ENCODE measurements around the gene PKHD1.

The PKHD1 gene

DNA sequence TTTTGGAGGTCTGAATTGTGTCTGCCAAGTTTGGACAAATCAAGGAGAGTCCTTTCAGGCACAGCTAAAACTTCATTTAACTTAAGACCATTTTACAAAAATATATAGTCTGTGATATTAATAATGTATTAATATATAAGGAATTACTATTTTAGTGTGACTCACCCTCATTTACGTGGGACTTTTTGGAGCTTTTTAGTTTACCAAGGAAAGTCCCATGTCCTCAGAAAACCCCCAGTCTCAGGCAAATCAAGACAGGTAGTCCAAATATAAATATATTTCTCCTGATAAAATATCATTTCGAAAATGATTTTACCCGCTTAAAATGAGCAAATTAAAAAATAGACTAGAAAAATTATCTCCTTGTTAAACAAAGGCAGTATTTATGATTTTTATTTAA lies 479.0 kb downstream of the PKHD1 start:
- no peak overlapping the region for H3K27ac ChIP-seq (replicated peaks)
- no peak for DNase-seq (ENCODE audit: low read depth in 1 of 2, low spot score in 1 of 2)
- TF ChIP-seq, protein P1, sequence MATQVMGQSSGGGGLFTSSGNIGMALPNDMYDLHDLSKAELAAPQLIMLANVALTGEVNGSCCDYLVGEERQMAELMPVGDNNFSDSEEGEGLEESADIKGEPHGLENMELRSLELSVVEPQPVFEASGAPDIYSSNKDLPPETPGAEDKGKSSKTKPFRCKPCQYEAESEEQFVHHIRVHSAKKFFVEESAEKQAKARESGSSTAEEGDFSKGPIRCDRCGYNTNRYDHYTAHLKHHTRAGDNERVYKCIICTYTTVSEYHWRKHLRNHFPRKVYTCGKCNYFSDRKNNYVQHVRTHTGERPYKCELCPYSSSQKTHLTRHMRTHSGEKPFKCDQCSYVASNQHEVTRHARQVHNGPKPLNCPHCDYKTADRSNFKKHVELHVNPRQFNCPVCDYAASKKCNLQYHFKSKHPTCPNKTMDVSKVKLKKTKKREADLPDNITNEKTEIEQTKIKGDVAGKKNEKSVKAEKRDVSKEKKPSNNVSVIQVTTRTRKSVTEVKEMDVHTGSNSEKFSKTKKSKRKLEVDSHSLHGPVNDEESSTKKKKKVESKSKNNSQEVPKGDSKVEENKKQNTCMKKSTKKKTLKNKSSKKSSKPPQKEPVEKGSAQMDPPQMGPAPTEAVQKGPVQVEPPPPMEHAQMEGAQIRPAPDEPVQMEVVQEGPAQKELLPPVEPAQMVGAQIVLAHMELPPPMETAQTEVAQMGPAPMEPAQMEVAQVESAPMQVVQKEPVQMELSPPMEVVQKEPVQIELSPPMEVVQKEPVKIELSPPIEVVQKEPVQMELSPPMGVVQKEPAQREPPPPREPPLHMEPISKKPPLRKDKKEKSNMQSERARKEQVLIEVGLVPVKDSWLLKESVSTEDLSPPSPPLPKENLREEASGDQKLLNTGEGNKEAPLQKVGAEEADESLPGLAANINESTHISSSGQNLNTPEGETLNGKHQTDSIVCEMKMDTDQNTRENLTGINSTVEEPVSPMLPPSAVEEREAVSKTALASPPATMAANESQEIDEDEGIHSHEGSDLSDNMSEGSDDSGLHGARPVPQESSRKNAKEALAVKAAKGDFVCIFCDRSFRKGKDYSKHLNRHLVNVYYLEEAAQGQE (IDR thresholded peaks at IDR 0.05; ENCODE audit: insufficient replicate concordance, low read depth), result no peak
- TF ChIP-seq SPI1 (IDR thresholded peaks at IDR 0.05; ENCODE audit: borderline replicate concordance, low read depth), result no peak
- TF ChIP-seq, protein P2, sequence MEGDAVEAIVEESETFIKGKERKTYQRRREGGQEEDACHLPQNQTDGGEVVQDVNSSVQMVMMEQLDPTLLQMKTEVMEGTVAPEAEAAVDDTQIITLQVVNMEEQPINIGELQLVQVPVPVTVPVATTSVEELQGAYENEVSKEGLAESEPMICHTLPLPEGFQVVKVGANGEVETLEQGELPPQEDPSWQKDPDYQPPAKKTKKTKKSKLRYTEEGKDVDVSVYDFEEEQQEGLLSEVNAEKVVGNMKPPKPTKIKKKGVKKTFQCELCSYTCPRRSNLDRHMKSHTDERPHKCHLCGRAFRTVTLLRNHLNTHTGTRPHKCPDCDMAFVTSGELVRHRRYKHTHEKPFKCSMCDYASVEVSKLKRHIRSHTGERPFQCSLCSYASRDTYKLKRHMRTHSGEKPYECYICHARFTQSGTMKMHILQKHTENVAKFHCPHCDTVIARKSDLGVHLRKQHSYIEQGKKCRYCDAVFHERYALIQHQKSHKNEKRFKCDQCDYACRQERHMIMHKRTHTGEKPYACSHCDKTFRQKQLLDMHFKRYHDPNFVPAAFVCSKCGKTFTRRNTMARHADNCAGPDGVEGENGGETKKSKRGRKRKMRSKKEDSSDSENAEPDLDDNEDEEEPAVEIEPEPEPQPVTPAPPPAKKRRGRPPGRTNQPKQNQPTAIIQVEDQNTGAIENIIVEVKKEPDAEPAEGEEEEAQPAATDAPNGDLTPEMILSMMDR (IDR thresholded peaks at IDR 0.05; ENCODE audit: insufficient read depth, low read length), result no peak
- no peak for TF ChIP-seq GABPA (IDR thresholded peaks at IDR 0.05; ENCODE audit: low read depth)
- no peak for TF ChIP-seq POLR2AphosphoS5 (IDR thresholded peaks at IDR 0.05; ENCODE audit: low read depth)
- no peak overlapping the region for H3K4me3 ChIP-seq (replicated peaks; ENCODE audit: insufficient read depth, low read length)
- no peaks in the 10 kb centered on the region for H3K27me3 ChIP-seq (ENCODE audit: insufficient read depth, poor library complexity, severe bottlenecking)

DNA sequence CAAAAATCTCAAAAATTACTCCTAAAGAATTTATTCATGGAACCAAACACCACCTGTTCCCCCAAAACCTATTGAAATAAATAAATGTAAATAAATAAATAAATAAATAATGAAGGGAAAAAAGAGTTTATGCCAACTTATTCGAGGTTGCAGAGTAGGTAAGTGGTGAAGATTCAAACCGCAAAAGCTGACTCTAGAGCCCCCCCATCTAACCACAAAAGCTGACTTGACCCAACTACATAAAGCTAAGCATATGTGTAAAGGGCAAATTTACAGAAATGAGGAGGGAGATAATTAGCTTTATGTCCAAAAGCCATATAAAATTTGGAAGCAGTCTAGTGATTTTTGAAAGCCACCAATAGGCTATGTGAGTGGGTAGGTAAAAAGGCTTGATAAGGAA lies 486.9 kb downstream of the PKHD1 start:
- no peak for DNase-seq (ENCODE audit: low read depth in 1 of 2, low spot score in 1 of 2)
- TF ChIP-seq GABPA (IDR thresholded peaks at IDR 0.05; ENCODE audit: low read depth), result no peak
- TF ChIP-seq, protein P1 (IDR thresholded peaks at IDR 0.05; ENCODE audit: insufficient replicate concordance, low read depth), result no peak
- no peak for TF ChIP-seq POLR2AphosphoS5 (IDR thresholded peaks at IDR 0.05; ENCODE audit: low read depth)
- TF ChIP-seq, protein P2 (IDR thresholded peaks at IDR 0.05; ENCODE audit: insufficient read depth, low read length), result no peak
- TF ChIP-seq SPI1 (IDR thresholded peaks at IDR 0.05; ENCODE audit: borderline replicate concordance, low read depth), result no peak
- Histone ChIP-seq H3K27me3 (ENCODE audit: insufficient read depth, poor library complexity, severe bottlenecking) (no peaks in the 10 kb centered on the region), H3K27ac (replicated peaks) (no peak overlapping the region), H3K4me3 (replicated peaks; ENCODE audit: insufficient read depth, low read length) (no peak overlapping the region)

DNA sequence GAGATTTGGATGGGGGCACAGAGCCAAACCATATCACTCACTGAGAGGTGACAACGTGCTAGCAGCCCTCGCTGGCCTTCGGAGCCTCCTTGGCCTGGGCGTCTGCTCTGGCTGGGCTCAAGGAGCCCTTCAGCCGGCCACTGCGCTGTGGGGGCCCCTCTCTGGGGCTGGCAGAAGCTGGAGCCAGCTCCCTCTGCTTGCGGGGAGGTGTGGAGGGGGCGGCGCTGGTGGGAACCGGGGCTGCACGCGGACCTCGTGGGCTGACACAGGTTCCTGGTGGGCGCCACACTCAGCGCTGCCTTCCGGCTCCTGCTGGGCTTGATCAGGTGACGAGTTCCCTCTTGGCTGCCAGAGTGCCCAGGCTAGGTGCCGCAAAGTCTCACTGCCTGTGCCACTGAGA lies 489.2 kb downstream of the PKHD1 start:
- Histone ChIP-seq H3K4me3 (replicated peaks; ENCODE audit: insufficient read depth, low read length) (no peak overlapping the region), H3K27me3 (ENCODE audit: insufficient read depth, poor library complexity, severe bottlenecking) (peaks cover 3% of the 10 kb centered on the region), H3K27ac (replicated peaks) (no peak overlapping the region)
- no peak for DNase-seq (ENCODE audit: low read depth in 1 of 2, low spot score in 1 of 2)
- TF ChIP-seq, protein P2 (IDR thresholded peaks at IDR 0.05; ENCODE audit: insufficient read depth, low read length), result no peak
- TF ChIP-seq, protein P1 (IDR thresholded peaks at IDR 0.05; ENCODE audit: insufficient replicate concordance, low read depth), result no peak
- no peak for TF ChIP-seq SPI1 (IDR thresholded peaks at IDR 0.05; ENCODE audit: borderline replicate concordance, low read depth)
- TF ChIP-seq GABPA (IDR thresholded peaks at IDR 0.05; ENCODE audit: low read depth), result no peak
- TF ChIP-seq POLR2AphosphoS5 (IDR thresholded peaks at IDR 0.05; ENCODE audit: low read depth), result no peak

Measured in HL-60 (cell line).